Sigmoid colon (tissue), 7 donors: ENCODE measurements around the gene RBM47. TPM values are rescaled to one million over a fixed set of nuclear protein-coding genes. Genes with fewer than 3 reads are reported as not detected.

Experiments used
- DNase-seq: peaks from one replicate; pipeline ENCODE4 v3.0.0-alpha.2; 2019
- H3K27ac ChIP-seq, 4 donors: fragments of 200-600 bp; sonication (generic); one replicate each; pipeline ENCODE4 v1.5.1; 2016 to 2019; ENCODE audit warnings: mild to moderate bottlenecking in 1 of 4
- H3K27me3 ChIP-seq, 3 donors: fragments of 200-600 bp; sonication (generic); one replicate each; pipeline ENCODE4 v1.5.1; 2019; ENCODE audit warnings: mild to moderate bottlenecking in 1 of 3
- H3K36me3 ChIP-seq, 4 donors: fragments of 200-600 bp; sonication (generic); one replicate each; pipeline ENCODE4 v1.5.1; 2016 to 2019
- H3K4me1 ChIP-seq, 4 donors: fragments of 200-600 bp; sonication (generic); one replicate each; pipeline ENCODE4 v1.5.1; 2017 to 2019
- H3K4me3 ChIP-seq, 4 donors: fragments of 200-600 bp; sonication (generic); one replicate each; pipeline ENCODE4 v1.5.1; 2017 to 2019; ENCODE audit warnings: mild to moderate bottlenecking in 2 of 4, moderate library complexity in 1 of 4
- H3K9me3 ChIP-seq, 4 donors: fragments of 200-600 bp in 3 of 4; sonication (generic) in 3 of 4; one replicate each; pipeline versions ENCODE4 v1.5.1 to v1.6.1; 2013 to 2019
- CTCF ChIP-seq, 4 experiments: fragments of 450-650 bp in 3 of 4; fragments of 200-600 bp in 1 of 4; IDR thresholded peaks; one replicate each; pipeline ENCODE4 v1.5.1; 2016 to 2019; ENCODE audit warnings: antibody characterized with exemption in 4 of 4, mild to moderate bottlenecking in 3 of 4, moderate library complexity in 2 of 4
- EP300 ChIP-seq, 4 donors: sonication (generic); formaldehyde crosslinking; IDR thresholded peaks; one replicate each; pipeline ENCODE4 v1.6.1; 2017; ENCODE audit warnings: antibody characterized with exemption in 4 of 4
- POLR2A ChIP-seq, 2 donors: fragments of 450-650 bp; IDR thresholded peaks; one replicate each; pipeline ENCODE4 v1.6.1; 2016; ENCODE audit warnings: antibody characterized with exemption in 2 of 2, mild to moderate bottlenecking in 2 of 2, moderate library complexity in 2 of 2
- POLR2AphosphoS5 ChIP-seq, 4 donors: sonication (generic); formaldehyde crosslinking; IDR thresholded peaks; one replicate each; pipeline ENCODE4 v1.6.1; 2017; ENCODE audit warnings: antibody characterized with exemption in 4 of 4
- WGBS, 2 donors: extraction: QIAGEN DNeasy Blood & Tissue Kit; methylation state at CpG; one replicate each; pipeline ENCODE4 v1.1.7; 2013; 5-methylcytosine and 5-hydroxymethylcytosine counted together
- intact Hi-C: fragments of 100-400 bp; cut with DNase I; formaldehyde crosslinking; loops from one replicate; pipeline ENCODE4 v1.15.1; 2023
- polyA plus RNA-seq, 3 donors: library from polyadenylated mRNA; stranded (reverse); fragments of 200-250 nt; gene quantifications; one replicate each; pipeline ENCODE4 v1.2.3, GENCODE V29; 2013
- total RNA-seq, 4 donors: library from RNA; depleted of rRNA; stranded (reverse); fragments of >200 nt; gene quantifications; one replicate each; pipeline ENCODE4 v1.1.0, GENCODE V29; 2016
- donor health status: healthy with polysubstance abuse.
- donor health status: Bipolar disorder and iron deficiency.
- donor health status: healthy.

Gene RBM47
- total and polyA plus RNA-seq, 7 donors, result 7.2 to 148 (median 21.2) TPM

- intact Hi-C loops, result no loop called here
- Histone ChIP-seq H3K4me3 (no peak overlapping the region), H3K27ac (no peak overlapping the region), H3K9me3 (no peaks in the 10 kb centered on the region), H3K27me3 (no peaks in the 10 kb centered on the region), H3K4me1 (no peaks in the 10 kb centered on the region), H3K36me3 (no peaks in the 10 kb centered on the region)
- DNase-seq, result no peak
- WGBS, 2 donors, result 76 to 77% methylated on average over 5 of the region's 5 CpGs
- TF ChIP-seq CTCF (IDR thresholded peaks at IDR 0.05) (no peak), POLR2A (IDR thresholded peaks at IDR 0.05) (no peak), POLR2AphosphoS5 (IDR thresholded peaks at IDR 0.05) (no peak), EP300 (IDR thresholded peaks at IDR 0.05) (no peak)
These were observed 249.0 kb downstream of the RBM47 start for GRCh38 chr4:40380647-40381046.

GRCh38 chr4:40379248-40379647 is 250.4 kb downstream of the RBM47 start:
- H3K27ac ChIP-seq, result no peak overlapping the region
- no peaks in the 10 kb centered on the region for H3K36me3 ChIP-seq
- TF ChIP-seq EP300 (IDR thresholded peaks at IDR 0.05) (no peak), POLR2A (IDR thresholded peaks at IDR 0.05) (no peak), CTCF (IDR thresholded peaks at IDR 0.05) (no peak), POLR2AphosphoS5 (IDR thresholded peaks at IDR 0.05) (no peak)
- H3K4me1 ChIP-seq, result no peaks in the 10 kb centered on the region
- no peak overlapping the region for H3K4me3 ChIP-seq
- 79 to 84% methylated on average over 3 of the region's 3 CpGs for WGBS, 2 donors
- no peaks in the 10 kb centered on the region for H3K9me3 ChIP-seq
- intact Hi-C loops, result no loop called here
- no peaks in the 10 kb centered on the region for H3K27me3 ChIP-seq
- no peak for DNase-seq

GRCh38 chr4:40378619-40379018 is 251.0 kb downstream of the RBM47 start:
- intact Hi-C loops, result no loop called here
- no peak overlapping the region for H3K4me3 ChIP-seq
- no peak overlapping the region for H3K27ac ChIP-seq
- no peaks in the 10 kb centered on the region for H3K4me1 ChIP-seq
- TF ChIP-seq CTCF (IDR thresholded peaks at IDR 0.05) (no peak), POLR2A (IDR thresholded peaks at IDR 0.05) (no peak), EP300 (IDR thresholded peaks at IDR 0.05) (no peak)
- DNase-seq, result no peak
- H3K27me3 ChIP-seq, result no peaks in the 10 kb centered on the region
- WGBS, 2 donors, result 50 to 72% methylated on average over 2 of the region's 2 CpGs
- no peaks in the 10 kb centered on the region for H3K9me3 ChIP-seq
- no peaks in the 10 kb centered on the region for H3K36me3 ChIP-seq

DNA sequence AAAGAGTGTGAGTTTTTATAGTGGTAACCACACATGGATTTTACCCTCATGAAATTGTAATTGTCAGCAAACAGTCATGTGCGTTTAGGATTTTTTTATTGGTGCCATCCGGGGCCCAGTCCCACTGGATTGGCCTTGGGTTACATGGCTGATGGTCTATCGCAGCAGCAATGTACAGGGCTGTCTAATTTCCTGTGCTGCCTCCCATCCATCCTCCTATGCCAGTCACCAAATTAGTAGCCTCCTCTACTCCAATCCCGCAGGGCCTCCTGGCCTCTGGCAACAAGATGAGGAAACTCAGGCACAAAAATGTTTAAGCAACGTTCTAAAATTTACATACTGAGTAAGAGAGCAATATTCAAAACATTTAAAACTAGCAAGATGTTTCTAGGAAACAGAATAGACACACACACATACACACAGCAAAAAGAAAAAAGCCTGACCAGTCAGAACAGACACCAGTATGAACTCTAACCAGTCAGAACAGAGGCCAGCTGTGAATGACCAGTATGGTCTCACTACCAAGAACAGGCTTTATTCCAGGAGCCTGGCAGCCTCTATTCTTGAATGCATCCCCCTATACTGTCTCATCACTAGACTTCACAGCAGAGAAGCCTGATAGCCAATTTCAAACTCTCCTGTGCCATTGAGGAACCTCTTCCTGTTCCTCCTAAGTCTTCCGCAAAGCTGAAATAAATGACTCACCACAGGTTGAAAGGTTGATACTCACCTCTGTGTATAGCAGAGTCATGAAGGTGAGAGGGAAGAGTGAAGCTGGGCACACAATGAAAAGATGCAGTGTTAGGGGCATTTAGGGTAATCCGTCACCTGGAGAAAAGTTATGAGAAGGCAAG is 251.9 kb downstream of the RBM47 start:
- no peaks in the 10 kb centered on the region for H3K36me3 ChIP-seq
- intact Hi-C loops, result no loop called here
- no peak for DNase-seq
- H3K4me1 ChIP-seq, result no peaks in the 10 kb centered on the region
- no peaks in the 10 kb centered on the region for H3K27me3 ChIP-seq
- H3K4me3 ChIP-seq, result no peak overlapping the region
- H3K9me3 ChIP-seq, result no peaks in the 10 kb centered on the region
- 24 to 63% methylated on average over 7 of the region's 7 CpGs for whole genome bisulfite sequencing, 2 donors
- H3K27ac ChIP-seq, result no peak overlapping the region
- no peak for TF ChIP-seq POLR2AphosphoS5 (IDR thresholded peaks at IDR 0.05)
- TF ChIP-seq CTCF (IDR thresholded peaks at IDR 0.05), result no peak
- no peak for TF ChIP-seq POLR2A (IDR thresholded peaks at IDR 0.05)
- no peak for TF ChIP-seq EP300 (IDR thresholded peaks at IDR 0.05)

- Histone ChIP-seq H3K27me3 (no peaks in the 10 kb centered on the region), H3K4me3 (no peak overlapping the region), H3K36me3 (no peaks in the 10 kb centered on the region), H3K9me3 (no peaks in the 10 kb centered on the region), H3K27ac (no peak overlapping the region), H3K4me1 (no peaks in the 10 kb centered on the region)
- WGBS, 2 donors, result 96% methylated on average over 2 of the region's 2 CpGs
- no peak for DNase-seq
- intact Hi-C loops, result no loop called here
- TF ChIP-seq EP300 (IDR thresholded peaks at IDR 0.05), result no peak
- TF ChIP-seq POLR2A (IDR thresholded peaks at IDR 0.05), result no peak
- TF ChIP-seq CTCF (IDR thresholded peaks at IDR 0.05), result no peak
- TF ChIP-seq POLR2AphosphoS5 (IDR thresholded peaks at IDR 0.05), result no peak
These were observed 254.0 kb downstream of the RBM47 start for GRCh38 chr4:40375620-40376019.
